Measurements from ENCODE around the gene CAPN3. TPM values are rescaled to one million over a fixed set of nuclear protein-coding genes. Genes with fewer than 3 reads are reported as not detected.

CAPN3 gene
- total RNA-seq, 2 experiments from 2014 or later = 1.5 to 1.6 TPM

DNA sequence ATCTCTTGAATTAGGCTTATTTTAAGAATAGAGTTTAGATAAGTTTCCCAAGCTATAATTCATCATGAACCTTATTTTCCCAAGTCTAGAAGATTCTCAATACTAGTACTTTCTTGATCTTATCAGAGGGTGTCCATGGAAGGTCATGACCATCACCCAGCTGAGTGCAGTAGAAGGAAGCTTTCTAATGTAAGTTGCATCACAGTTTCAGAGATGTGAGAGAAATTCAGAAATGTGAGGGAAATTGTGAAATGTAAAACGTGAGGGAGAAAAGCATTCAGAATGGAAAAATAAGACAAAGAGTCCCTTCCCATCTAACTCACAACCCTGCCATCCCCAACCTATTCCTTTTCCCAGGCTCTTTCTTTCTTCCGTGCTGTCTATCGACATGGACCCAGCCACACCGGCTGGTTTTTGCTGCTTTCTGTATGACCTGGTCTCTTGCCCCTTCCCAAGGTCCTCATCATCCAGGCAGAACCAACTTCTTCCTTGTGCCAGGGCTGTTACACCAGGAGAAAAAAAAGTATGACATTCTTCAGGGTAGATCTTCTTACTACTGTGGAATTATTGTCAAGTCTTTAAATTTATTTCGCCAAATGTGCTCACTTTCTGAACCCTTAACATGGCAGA, 6.7 kb downstream of the CAPN3 start:
- Histone ChIP-seq H3K4me2 (ENCODE audit: low read length) (no peak overlapping the region), H3K27ac (ENCODE audit: low read depth, low read length, poor library complexity, severe bottlenecking) (no peak overlapping the region), H3K4me3 (ENCODE audit: low read depth, low read length, poor library complexity, severe bottlenecking) (no peak overlapping the region), H3K9me3 (ENCODE audit: low read length) (0 out of 2 replicates have a peak, but pooled peaks cover 4% of the 10 kb centered on the region), H3K9me2 (ENCODE audit: insufficient read depth, low read length) (no peaks in the 10 kb centered on the region), H3K4me1 (ENCODE audit: insufficient read depth, low read length, poor library complexity, severe bottlenecking) (peaks cover 27% of the 10 kb centered on the region), H2AFZ (ENCODE audit: low read length) (no peak overlapping the region), H4K20me1 (ENCODE audit: insufficient read depth, low read length) (no peaks in the 10 kb centered on the region), H3K36me3 (ENCODE audit: insufficient read depth, low read length) (no peaks in the 10 kb centered on the region; the same call in 1 of the 2 replicates), H3K79me2 (ENCODE audit: insufficient read depth, low read depth, low read length) (no peaks in the 10 kb centered on the region)
- no peak for DNase-seq (ENCODE audit: low spot score)
- TF ChIP-seq, protein P1, sequence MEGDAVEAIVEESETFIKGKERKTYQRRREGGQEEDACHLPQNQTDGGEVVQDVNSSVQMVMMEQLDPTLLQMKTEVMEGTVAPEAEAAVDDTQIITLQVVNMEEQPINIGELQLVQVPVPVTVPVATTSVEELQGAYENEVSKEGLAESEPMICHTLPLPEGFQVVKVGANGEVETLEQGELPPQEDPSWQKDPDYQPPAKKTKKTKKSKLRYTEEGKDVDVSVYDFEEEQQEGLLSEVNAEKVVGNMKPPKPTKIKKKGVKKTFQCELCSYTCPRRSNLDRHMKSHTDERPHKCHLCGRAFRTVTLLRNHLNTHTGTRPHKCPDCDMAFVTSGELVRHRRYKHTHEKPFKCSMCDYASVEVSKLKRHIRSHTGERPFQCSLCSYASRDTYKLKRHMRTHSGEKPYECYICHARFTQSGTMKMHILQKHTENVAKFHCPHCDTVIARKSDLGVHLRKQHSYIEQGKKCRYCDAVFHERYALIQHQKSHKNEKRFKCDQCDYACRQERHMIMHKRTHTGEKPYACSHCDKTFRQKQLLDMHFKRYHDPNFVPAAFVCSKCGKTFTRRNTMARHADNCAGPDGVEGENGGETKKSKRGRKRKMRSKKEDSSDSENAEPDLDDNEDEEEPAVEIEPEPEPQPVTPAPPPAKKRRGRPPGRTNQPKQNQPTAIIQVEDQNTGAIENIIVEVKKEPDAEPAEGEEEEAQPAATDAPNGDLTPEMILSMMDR (conservative IDR thresholded peaks at IDR 0.05; ENCODE audit: low read length) = no peak
- POLR2A ChIA-PET = interaction anchor here (1.5 kb wide), 1 partner anchor 11 kb away, joined by 4 read pairs; no protein-coding TSS in a partner anchor
- CTCF ChIA-PET (ENCODE audit: unreplicated experiment) = no interaction called here
- BruUV-seq (replicated peaks) = no TSS peak
- intact Hi-C loops (cut with micrococcal nuclease; ENCODE audit: unreplicated experiment) = no loop called here

DNA sequence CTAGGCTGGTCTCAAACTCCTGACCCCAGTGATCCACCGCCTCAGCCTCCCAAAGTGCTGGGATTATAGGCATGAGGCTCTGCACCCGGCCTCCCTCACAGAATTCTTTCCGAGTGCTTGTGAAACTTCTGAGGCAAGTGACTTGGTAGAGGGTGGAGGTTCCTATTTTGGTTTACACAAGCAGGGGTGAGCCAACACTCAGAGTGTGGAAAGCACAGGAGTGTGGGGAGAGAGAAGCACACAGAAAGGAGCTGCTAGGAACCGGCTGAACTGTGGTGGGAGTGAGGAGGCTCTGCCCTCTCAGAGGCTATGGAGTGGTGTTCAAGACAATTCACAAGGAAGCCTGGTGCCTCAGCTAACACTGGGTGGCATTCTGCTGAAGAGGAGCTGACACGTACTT, 7.7 kb downstream of the CAPN3 start:
- Histone ChIP-seq H3K4me2 (ENCODE audit: low read length) (no peak overlapping the region), H3K27ac (ENCODE audit: low read depth, low read length, poor library complexity, severe bottlenecking) (no peak overlapping the region), H3K9me3 (ENCODE audit: low read length) (0 out of 2 replicates have a peak, but pooled peaks cover 4% of the 10 kb centered on the region), H3K4me1 (ENCODE audit: insufficient read depth, low read length, poor library complexity, severe bottlenecking) (peaks cover 19% of the 10 kb centered on the region), H3K36me3 (ENCODE audit: insufficient read depth, low read length) (no peaks in the 10 kb centered on the region; the same call in 1 of the 2 replicates), H3K79me2 (ENCODE audit: insufficient read depth, low read depth, low read length) (no peaks in the 10 kb centered on the region), H3K4me3 (ENCODE audit: low read depth, low read length, poor library complexity, severe bottlenecking) (no peak overlapping the region), H4K20me1 (ENCODE audit: insufficient read depth, low read length) (no peaks in the 10 kb centered on the region), H2AFZ (ENCODE audit: low read length) (no peak overlapping the region), H3K9me2 (ENCODE audit: insufficient read depth, low read length) (no peaks in the 10 kb centered on the region)
- no peak for DNase-seq (ENCODE audit: low spot score)
- ChIA-PET CTCF (ENCODE audit: unreplicated experiment) (no interaction called here), POLR2A (interaction anchor here (0.7 to 1.1 kb wide), 2 partner anchors 9 to 59 kb away, joined by 3 read pairs; no protein-coding TSS in a partner anchor)
- no peak for TF ChIP-seq EZH2phosphoT487 (IDR thresholded peaks at IDR 0.05; ENCODE audit: borderline replicate concordance, low read depth, low read length)
- TF ChIP-seq, protein P1 (conservative IDR thresholded peaks at IDR 0.05; ENCODE audit: low read length) = no peak
- BruUV-seq (replicated peaks) = no TSS peak
- intact Hi-C loops (cut with micrococcal nuclease; ENCODE audit: unreplicated experiment) = no loop called here

DNA sequence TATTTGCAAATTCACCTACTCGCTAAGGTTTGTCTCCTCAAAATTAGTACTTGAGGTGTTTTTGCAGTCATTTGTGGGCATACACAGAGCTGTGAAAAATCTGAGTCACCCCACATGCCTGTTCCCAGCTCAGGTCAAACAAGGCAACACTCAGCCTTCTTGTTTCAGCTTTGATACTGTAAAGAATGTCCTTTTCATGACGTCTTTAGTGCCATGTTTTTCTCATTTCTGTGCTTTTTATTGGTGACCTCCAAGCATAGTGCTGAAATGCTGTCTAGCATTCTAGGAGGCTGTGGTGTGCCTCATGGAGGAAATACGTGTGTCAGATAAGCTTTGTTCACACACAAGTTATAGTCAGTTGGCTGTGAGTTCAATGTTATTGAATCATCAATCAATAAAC, 8.8 kb downstream of the CAPN3 start:
- Histone ChIP-seq H4K20me1 (ENCODE audit: insufficient read depth, low read length) (no peaks in the 10 kb centered on the region), H3K4me2 (ENCODE audit: low read length) (no peak overlapping the region), H3K27ac (ENCODE audit: low read depth, low read length, poor library complexity, severe bottlenecking) (no peak overlapping the region), H3K9me3 (ENCODE audit: low read length) (0 out of 2 replicates have a peak, but pooled peaks cover 4% of the 10 kb centered on the region), H3K9me2 (ENCODE audit: insufficient read depth, low read length) (no peaks in the 10 kb centered on the region), H3K4me1 (ENCODE audit: insufficient read depth, low read length, poor library complexity, severe bottlenecking) (peaks cover 16% of the 10 kb centered on the region), H3K79me2 (ENCODE audit: insufficient read depth, low read depth, low read length) (no peaks in the 10 kb centered on the region), H3K36me3 (ENCODE audit: insufficient read depth, low read length) (no peaks in the 10 kb centered on the region; the same call in 1 of the 2 replicates), H2AFZ (ENCODE audit: low read length) (no peak overlapping the region), H3K4me3 (ENCODE audit: low read depth, low read length, poor library complexity, severe bottlenecking) (no peak overlapping the region)
- ChIA-PET CTCF (ENCODE audit: unreplicated experiment) (no interaction called here), POLR2A (interaction anchor here (0.6 to 1.1 kb wide), 2 partner anchors 8 to 632 kb away, joined by 3 read pairs; no protein-coding TSS in a partner anchor)
- TF ChIP-seq EZH2phosphoT487 (IDR thresholded peaks at IDR 0.05; ENCODE audit: borderline replicate concordance, low read depth, low read length) = no peak
- TF ChIP-seq, protein P1 (conservative IDR thresholded peaks at IDR 0.05; ENCODE audit: low read length) = no peak
- no peak for DNase-seq (ENCODE audit: low spot score)
- no TSS peak for BruUV-seq (replicated peaks)
- intact Hi-C loops (cut with micrococcal nuclease; ENCODE audit: unreplicated experiment) = no loop called here
